AG09309 (cell line): ENCODE data around the gene NRP2.

Source experiments
- DNase-seq: peaks from one replicate; pipeline ENCODE4 v3.0.0-alpha.2; 2010; ENCODE audit warnings: low read depth
- H3K4me3 ChIP-seq: 2 replicates; pipeline ENCODE4 v1.5.1; 2011; ENCODE audit warnings: mild to moderate bottlenecking, low read depth, low read length, moderate library complexity; ENCODE audit not compliant: control insufficient read depth
- CTCF ChIP-seq: IDR thresholded peaks from 2 replicates; pipeline ENCODE4 v1.5.1; 2011; ENCODE audit warnings: mild to moderate bottlenecking, low read depth, low read length, inconsistent platforms; ENCODE audit not compliant: insufficient read depth, control insufficient read depth; ENCODE audit errors: missing control alignments

NRP2 gene

GRCh38 chr2:205733648-205734047 is 51.3 kb downstream of the NRP2 start:
- no peak for DNase-seq
- no peak overlapping the region for H3K4me3 ChIP-seq
- no peak for TF ChIP-seq CTCF

GRCh38 chr2:205734436-205735037 is 52.2 kb downstream of the NRP2 start:
- H3K4me3 ChIP-seq = no peak overlapping the region
- DNase-seq = peak; percentile 49
- TF ChIP-seq CTCF = no peak

- no peak for TF ChIP-seq CTCF
- DNase-seq = no peak
- H3K4me3 ChIP-seq = no peak overlapping the region
These were observed 56.0 kb downstream of the NRP2 start for GRCh38 chr2:205738117-205738968.

GRCh38 chr2:205739620-205740019 is 57.3 kb downstream of the NRP2 start:
- DNase-seq = no peak
- no peak for TF ChIP-seq CTCF
- H3K4me3 ChIP-seq = no peak overlapping the region

- no peak for TF ChIP-seq CTCF
- no peak overlapping the region for H3K4me3 ChIP-seq
- no peak for DNase-seq
These were observed 58.1 kb downstream of the NRP2 start for GRCh38 chr2:205740381-205740780.

GRCh38 chr2:205741256-205741978 is 59.1 kb downstream of the NRP2 start:
- no peak overlapping the region for H3K4me3 ChIP-seq
- TF ChIP-seq CTCF = no peak
- DNase-seq = no peak
